K562 (cell line): ENCODE measurements around the gene MGRN1. TPM values are rescaled to one million over a fixed set of nuclear protein-coding genes. Genes with fewer than 3 reads are reported as not detected.

ENCODE experiments used
- ARID3B ChIP-seq: fragments of 250-450 bp; sonication (Bioruptor Pico); IDR thresholded peaks from 2 replicates; pipeline ENCODE4 v1.4.0; 2020; ENCODE audit warnings: borderline replicate concordance
- DIDO1 ChIP-seq: fragments of 450-650 bp; IDR thresholded peaks from 2 replicates; pipeline ENCODE4 v1.6.1; 2016; ENCODE audit warnings: low read depth, missing biosample characterization, missing genetic modification characterization
- DNMT1 ChIP-seq: fragments of 450-650 bp; IDR thresholded peaks from 2 replicates; pipeline ENCODE4 v1.6.1; 2016; ENCODE audit warnings: antibody characterized with exemption, mild to moderate bottlenecking
- GTF2E2 ChIP-seq: fragments of 200-800 bp; sonication (Bioruptor generic); IDR thresholded peaks from 2 replicates; pipeline ENCODE4 v1.6.1; 2016; ENCODE audit warnings: missing genetic modification characterization, missing compliant biosample characterization
- IRF9 ChIP-seq: fragments of 450-650 bp; IDR thresholded peaks from 2 replicates; pipeline ENCODE4 v1.6.1; 2016; ENCODE audit warnings: missing biosample characterization, missing genetic modification characterization
- KLF1 ChIP-seq: fragments of 450-650 bp; IDR thresholded peaks from 2 replicates; pipeline ENCODE4 v1.6.1; 2016; ENCODE audit warnings: missing genetic modification characterization, missing compliant biosample characterization
- KLF10 ChIP-seq: fragments of 250-450 bp; sonication (Bioruptor Pico); IDR thresholded peaks from 2 replicates; pipeline ENCODE4 v1.6.1; 2021; ENCODE audit warnings: matching md5 sums
- MAX ChIP-seq: sonication (generic); formaldehyde crosslinking; IDR thresholded peaks from 2 replicates; pipeline ENCODE4 v1.9.0; 2022; ENCODE audit warnings: mild to moderate bottlenecking, missing genetic modification reagents
- MIER1 ChIP-seq: fragments of 450-650 bp; IDR thresholded peaks from 2 replicates; pipeline ENCODE4 v1.6.1; 2016; ENCODE audit warnings: antibody characterized with exemption, mild to moderate bottlenecking, low read depth
- MNT ChIP-seq, 2 experiments: fragments of 450-650 bp; conservative IDR thresholded peaks; 2 replicates each; pipeline ENCODE4 v1.6.1; 2017; ENCODE audit warnings: mild to moderate bottlenecking in 2 of 2, moderate library complexity in 2 of 2
- MTA1 ChIP-seq: fragments of 450-650 bp; IDR thresholded peaks from 2 replicates; pipeline ENCODE4 v1.6.1; 2017; ENCODE audit warnings: borderline replicate concordance
- SNRNP70 ChIP-seq: fragments of 200-400 bp; formaldehyde crosslinking; optimal IDR thresholded peaks from 2 replicates; pipeline ENCODE3; 2017; ENCODE audit warnings: low read depth, low read length
- STAT6 ChIP-seq: sonication (generic); formaldehyde crosslinking; IDR thresholded peaks from 2 replicates; pipeline ENCODE4 v1.8.1; 2023; ENCODE audit warnings: mild to moderate bottlenecking, missing genetic modification reagents
- ZNF232 ChIP-seq: sonication (generic); formaldehyde crosslinking; IDR thresholded peaks from 2 replicates; pipeline ENCODE4 v1.8.0; 2022; ENCODE audit warnings: mild to moderate bottlenecking, missing genetic modification reagents
- ZNF253 ChIP-seq: fragments of 250-450 bp; sonication (Bioruptor Pico); conservative IDR thresholded peaks from 2 replicates; pipeline ENCODE4 v1.6.1; 2021; ENCODE audit warnings: mild to moderate bottlenecking
- ZNF431 ChIP-seq: sonication (generic); formaldehyde crosslinking; IDR thresholded peaks from 2 replicates; pipeline ENCODE4 v1.8.0; 2022; ENCODE audit warnings: mild to moderate bottlenecking, missing genetic modification reagents
- ZNF655 ChIP-seq: fragments of 250-450 bp; sonication (Bioruptor Pico); IDR thresholded peaks from 2 replicates; pipeline ENCODE4 v1.5.0; 2021
- polyA plus RNA-seq, 8 experiments: library from polyadenylated mRNA; depleted of rRNA in 4 of 8; stranded (reverse) in 5 of 8; unstranded in 3 of 8; fragments of >200 nt; fragmentation: Nextera tagmentation in 2 of 8; fragmentation: Illumina TruSeq in 1 of 8; extraction: Ambion mirVana in 2 of 8; extraction: Trizol in 1 of 8; gene quantifications; 2 replicates each; pipeline versions ENCODE4 v1.2.1 to v1.2.3, GENCODE V29; 2011 to 2014; ENCODE audit warnings: inconsistent platforms in 1 of 8, missing spikeins in 1 of 8
- total RNA-seq, 7 experiments: library from RNA; depleted of rRNA in 6 of 7; stranded (reverse); fragments of >200 nt in 6 of 7; fragmentation: Illumina TruSeq in 2 of 7; extraction: Trizol in 2 of 7; gene quantifications; 2 replicates each; pipeline versions ENCODE4 v1.2.1 to v1.2.3, GENCODE V29; 2011 to 2021; ENCODE audit warnings: low replicate concordance in 1 of 7

MGRN1 gene
- total and polyA plus RNA-seq, 9 of the 15 experiments (the other 6 are each of a cell fraction or from before 2014, with no cell fraction given): 0.15 to 37.9 (median 6.0) TPM

GRCh38 chr16:4616047-4616811, 8.4 kb upstream of the MGRN1 start (continued):
- TF ChIP-seq ARID3B: no peak
- TF ChIP-seq ZNF431 (CRISPR knock-in tag): peak; percentile 30; the same call in 1 of the 2 replicates
- TF ChIP-seq DIDO1 (tag): no peak
- TF ChIP-seq MNT (conservative IDR thresholded peaks at IDR 0.05): peak; percentile 94 to 97
- TF ChIP-seq MTA1: no peak
- no peak for TF ChIP-seq IRF9 (tag)
- no peak for TF ChIP-seq ZNF232 (CRISPR knock-in tag)
- no peak for TF ChIP-seq ZNF655 (CRISPR knock-in tag)
- no peak for TF ChIP-seq KLF10 (CRISPR knock-in tag)
- no peak for TF ChIP-seq ZNF253 (CRISPR knock-in tag)
- no peak for TF ChIP-seq MIER1
- no peak for TF ChIP-seq STAT6
- 0 out of 2 replicates have a peak, but pooled peaks have one; percentile 53 for TF ChIP-seq DNMT1
- TF ChIP-seq KLF1 (tag): no peak
- TF ChIP-seq MAX: peak; percentile 60
- TF ChIP-seq GTF2E2 (tag): no peak
- TF ChIP-seq SNRNP70: no peak
